Measurements from ENCODE around the gene ARF1.
A peak's percentile ranks its signal among the peaks of the same experiment; 100 is the strongest.

Gene ARF1

DNA sequence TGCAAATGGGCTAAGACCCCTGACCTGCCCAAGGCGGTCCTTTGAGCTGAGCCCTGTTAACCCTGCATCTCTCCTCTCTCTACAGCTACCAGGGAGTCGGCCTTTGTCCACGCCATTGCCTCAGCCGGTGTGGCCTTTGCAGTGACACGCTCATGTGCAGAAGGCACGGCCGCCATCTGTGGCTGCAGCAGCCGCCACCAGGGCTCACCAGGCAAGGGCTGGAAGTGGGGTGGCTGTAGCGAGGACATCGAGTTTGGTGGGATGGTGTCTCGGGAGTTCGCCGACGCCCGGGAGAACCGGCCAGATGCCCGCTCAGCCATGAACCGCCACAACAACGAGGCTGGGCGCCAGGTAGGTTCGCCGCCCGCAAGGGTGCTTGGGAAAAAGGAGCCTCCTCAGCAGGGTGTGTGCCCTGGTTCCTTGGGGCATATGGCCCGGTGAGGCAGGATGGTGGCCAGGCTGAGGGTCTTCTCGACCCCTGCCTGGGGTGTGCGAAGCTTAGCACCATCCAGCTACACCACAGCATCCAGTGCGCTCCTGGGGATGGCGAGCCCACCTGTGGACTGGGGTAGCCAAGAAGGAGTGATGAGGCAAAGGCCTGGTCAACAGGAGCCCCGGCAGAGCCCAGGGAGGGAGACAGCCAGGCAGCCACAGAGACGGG lies 31.8 kb upstream of the ARF1 start:
- DNase-seq = no peak

GRCh38 chr1:228058172-228058948 lies 24.1 kb upstream of the ARF1 start:
- DNase-seq = no peak

DNA sequence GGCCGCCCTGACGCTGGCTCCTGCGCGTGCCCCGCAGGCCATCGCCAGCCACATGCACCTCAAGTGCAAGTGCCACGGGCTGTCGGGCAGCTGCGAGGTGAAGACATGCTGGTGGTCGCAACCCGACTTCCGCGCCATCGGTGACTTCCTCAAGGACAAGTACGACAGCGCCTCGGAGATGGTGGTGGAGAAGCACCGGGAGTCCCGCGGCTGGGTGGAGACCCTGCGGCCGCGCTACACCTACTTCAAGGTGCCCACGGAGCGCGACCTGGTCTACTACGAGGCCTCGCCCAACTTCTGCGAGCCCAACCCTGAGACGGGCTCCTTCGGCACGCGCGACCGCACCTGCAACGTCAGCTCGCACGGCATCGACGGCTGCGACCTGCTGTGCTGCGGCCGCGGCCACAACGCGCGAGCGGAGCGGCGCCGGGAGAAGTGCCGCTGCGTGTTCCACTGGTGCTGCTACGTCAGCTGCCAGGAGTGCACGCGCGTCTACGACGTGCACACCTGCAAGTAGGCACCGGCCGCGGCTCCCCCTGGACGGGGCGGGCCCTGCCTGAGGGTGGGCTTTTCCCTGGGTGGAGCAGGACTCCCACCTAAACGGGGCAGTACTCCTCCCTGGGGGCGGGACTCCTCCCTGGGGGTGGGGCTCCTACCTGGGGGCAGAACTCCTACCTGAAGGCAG lies 23.4 kb upstream of the ARF1 start:
- DNase-seq = peak; percentile 87

DNA sequence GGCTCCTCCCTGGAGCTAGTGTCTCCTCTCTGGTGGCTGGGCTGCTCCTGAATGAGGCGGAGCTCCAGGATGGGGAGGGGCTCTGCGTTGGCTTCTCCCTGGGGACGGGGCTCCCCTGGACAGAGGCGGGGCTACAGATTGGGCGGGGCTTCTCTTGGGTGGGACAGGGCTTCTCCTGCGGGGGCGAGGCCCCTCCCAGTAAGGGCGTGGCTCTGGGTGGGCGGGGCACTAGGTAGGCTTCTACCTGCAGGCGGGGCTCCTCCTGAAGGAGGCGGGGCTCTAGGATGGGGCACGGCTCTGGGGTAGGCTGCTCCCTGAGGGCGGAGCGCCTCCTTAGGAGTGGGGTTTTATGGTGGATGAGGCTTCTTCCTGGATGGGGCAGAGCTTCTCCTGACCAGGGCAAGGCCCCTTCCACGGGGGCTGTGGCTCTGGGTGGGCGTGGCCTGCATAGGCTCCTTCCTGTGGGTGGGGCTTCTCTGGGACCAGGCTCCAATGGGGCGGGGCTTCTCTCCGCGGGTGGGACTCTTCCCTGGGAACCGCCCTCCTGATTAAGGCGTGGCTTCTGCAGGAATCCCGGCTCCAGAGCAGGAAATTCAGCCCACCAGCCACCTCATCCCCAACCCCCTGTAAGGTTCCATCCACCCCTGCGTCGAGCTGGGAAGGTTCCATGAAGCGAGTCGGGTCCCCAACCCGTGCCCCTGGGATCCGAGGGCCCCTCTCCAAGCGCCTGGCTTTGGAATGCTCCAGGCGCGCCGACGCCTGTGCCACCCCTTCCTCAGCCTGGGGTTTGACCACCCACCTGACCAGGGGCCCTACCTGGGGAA lies 22.7 kb upstream of the ARF1 start:
- DNase-seq = peak; percentile 99

- no peak for DNase-seq
Measured at GRCh38 chr1:228060458-228061190, 21.9 kb upstream of the ARF1 start.

DNA sequence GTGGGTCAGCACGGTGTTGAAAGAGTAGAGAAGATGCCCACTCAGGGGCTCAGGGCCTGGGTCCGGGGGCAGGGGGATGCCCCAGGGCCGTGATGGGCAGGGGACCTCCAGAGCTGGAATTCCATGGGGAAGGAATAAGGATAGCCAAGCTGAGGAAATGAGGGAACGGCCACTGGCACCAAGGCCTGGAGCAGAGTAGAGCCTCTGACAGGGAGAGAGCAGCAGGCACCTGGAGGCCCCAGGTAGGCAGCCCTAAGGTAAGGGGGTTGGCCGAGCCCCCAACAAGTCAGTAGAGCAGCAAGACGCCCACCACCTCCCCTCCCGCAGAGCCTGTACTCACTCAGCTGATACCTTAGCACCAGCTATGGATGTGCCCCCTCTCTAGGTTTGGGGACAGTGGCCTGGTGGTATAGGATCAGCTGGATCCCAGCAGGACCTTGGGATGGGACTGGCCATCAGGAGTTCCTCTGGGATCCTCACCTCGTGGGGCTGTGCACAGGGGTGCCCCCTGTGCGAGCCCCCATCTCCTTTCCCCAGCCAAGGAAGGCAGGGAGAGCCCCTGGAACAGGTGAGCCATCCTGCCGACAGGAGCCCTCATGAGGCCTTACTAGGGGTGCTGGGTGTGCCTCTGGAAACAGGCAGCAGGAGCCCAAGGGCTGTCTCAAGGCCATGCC lies 21.0 kb upstream of the ARF1 start:
- DNase-seq = no peak

DNA sequence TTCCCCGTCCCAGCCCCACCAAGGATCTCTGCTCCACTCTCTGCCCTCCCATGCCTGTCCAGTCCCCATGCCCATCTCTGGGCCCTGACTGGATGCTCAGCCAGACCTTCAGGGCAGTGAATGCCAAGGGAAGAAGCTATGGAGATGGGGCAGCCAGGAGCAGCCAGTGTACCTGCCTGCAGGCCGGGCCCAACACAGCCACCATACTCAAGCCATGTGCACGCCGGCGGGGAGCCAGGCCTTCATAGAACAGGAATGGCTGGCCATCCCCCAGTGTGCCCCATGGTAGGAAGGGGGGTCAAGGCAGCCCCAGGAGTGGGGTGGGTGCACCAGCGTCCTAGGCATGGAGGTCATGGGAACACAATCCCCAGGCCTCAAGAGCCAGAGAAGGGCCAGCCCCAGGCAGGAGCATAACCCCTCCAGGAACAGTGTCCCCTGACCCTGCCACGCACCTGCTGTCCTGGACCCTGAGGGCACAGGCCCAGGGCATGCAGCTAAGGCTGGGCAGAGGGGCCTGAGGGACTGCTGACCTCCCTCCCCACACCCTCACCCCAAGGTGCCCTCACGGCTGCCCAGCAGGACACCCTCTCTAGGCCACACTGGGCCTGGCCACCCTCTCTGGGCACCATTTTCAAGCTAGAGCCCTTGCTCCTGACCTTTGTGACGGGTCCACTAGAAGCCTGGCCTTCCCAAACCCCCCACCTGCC lies 20.3 kb upstream of the ARF1 start:
- DNase-seq = no peak

GRCh38 chr1:228062812-228063211 lies 19.7 kb upstream of the ARF1 start:
- no peak for DNase-seq

- DNase-seq = no peak
Measured at GRCh38 chr1:228063251-228064191, 19.0 kb upstream of the ARF1 start.

DNA sequence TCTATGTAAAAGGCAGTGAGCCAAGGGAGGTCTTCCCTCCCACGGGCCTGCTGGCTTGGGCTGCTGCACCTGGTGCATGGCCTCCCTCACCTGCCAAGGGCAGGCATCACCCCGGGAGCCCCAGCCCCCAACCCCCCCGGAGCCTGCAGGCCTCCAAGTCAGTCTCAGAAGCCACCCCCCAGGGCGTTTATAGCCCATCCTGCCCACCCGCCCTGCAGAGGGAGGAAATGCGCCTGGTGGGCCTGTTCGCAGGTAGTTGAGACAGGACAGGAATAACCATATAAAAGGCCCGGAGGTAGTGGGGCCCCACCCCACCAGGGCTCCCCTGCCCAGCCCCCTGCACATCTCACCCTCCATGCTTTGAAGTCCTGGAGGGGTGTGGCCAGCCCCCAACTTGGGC lies 18.2 kb upstream of the ARF1 start:
- DNase-seq = no peak

DNA sequence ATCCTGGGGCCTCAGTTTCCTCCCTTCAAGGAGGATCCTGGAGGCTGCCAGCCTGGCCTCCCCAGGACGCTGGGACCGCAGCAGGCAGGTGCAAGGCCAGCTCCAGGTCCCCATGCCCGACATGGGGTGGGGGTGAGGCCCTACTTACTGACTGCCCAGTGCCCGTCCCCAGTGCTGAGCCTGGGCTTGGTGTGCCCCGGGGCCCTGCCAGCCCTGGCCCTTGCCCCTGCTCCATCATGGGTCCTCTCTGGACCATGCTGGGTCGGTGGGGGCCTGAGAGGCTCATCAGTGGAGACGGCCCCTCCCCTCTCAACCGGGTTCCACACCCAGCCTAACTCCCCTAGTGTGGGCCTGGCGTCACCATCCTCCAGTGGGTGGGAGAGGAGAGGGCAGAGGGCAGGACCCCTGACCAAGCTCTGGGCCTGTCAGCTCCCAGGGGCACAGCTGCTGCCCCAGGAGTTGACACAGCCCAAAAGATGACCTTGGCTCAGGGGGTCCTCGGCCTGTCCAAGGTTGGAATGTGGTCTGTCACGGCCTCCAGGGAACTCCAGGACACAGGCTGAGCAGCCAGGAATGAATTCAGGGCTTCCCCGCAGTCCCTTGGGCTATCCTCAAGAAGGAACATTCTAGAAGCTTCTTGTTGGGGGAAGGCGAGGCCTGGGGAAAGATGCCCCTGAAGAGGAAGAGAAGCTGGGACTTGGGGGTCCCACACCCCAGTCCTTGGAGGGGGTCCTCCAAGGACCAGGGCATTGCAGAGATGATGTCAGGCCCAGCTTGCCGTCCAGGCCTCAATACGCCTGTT lies 17.6 kb upstream of the ARF1 start:
- DNase-seq = no peak

DNA sequence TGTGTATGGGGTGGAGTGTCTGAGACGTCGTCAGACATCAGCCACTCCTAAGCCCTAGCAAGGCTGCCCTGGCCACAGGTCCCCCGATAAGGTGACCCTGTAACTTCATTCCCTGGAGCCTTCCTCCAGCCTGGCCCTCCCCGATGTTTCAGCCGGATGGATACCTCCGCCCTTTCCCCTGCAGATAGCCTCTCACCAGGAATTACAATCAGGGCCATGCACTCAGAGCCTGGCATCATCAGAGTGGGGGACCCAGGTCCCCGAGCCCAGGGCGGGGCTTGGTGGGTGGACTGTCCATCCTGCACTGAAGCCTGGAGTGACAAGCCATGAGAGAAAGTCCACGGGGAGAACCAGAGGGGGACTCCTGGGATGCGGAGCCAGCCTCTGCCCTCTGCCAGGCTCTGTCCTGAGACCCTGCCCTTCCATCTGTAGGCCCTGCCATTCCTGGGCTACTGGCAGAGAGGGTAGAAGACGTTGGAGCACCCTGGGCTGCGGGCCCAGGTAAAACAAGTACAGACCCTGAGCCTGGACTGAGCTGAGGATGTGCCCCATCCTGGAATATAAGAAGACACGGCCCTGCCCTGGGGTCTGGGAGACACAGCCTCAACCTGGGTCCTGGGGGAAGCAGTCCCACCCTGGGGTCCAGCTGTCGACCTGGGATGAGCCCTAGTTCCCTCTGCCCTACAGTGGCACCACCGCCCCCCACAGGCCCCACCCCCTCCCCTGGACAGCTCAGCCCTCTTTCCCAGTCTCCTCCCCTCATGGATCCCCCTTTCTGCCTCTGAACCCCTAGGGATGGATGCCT lies 16.8 kb upstream of the ARF1 start:
- no peak for DNase-seq

GRCh38 chr1:228066416-228066815 lies 16.1 kb upstream of the ARF1 start:
- DNase-seq = no peak

- no peak for DNase-seq
Measured at GRCh38 chr1:228066891-228067654, 15.4 kb upstream of the ARF1 start.

- DNase-seq = no peak
Measured at GRCh38 chr1:228068359-228068758, 14.1 kb upstream of the ARF1 start.

DNA sequence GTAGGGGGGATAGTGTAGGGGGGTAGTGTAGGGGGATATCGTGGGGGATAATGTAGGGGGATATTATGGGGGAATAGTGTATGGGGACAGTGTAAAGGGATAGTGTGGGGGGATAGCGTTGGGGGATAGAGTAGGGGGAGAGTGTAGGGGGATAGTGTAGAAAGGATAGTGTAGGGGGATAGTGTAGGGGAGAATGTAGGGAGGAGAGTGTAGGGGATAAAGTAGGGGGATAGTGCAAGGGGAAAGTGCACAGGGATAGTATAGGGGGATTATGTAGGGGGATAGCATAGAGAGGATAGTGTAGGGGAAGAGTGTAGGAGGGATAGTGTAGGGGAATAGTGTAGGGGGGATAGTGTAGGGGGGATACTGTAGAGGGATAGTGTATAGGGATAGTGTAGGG lies 12.3 kb upstream of the ARF1 start:
- no peak for DNase-seq

- no peak for DNase-seq
Measured at GRCh38 chr1:228070851-228071250, 11.7 kb upstream of the ARF1 start.
